Keratinocyte (primary cell): ENCODE measurements around the gene PAGR1. TPM values are rescaled to one million over a fixed set of nuclear protein-coding genes. Genes with fewer than 3 reads are reported as not detected.

Source experiments
- DNase-seq: peaks from one replicate; pipeline ENCODE4 v3.0.0-alpha.2; 2011; ENCODE audit warnings: low read depth, missing footprints, low spot score
- FAIRE-seq: peaks from 2 replicates; lab custom pipeline; 2011; peaks lifted over from hg19 to GRCh38; lab: Jason Lieb, UNC
- H2AFZ ChIP-seq: 2 replicates; pipeline ENCODE4 v1.6.0; 2012; ENCODE audit warnings: low read length, control low read depth, inconsistent platforms; ENCODE audit not compliant: control insufficient read depth
- H3K27ac ChIP-seq: 2 replicates; pipeline ENCODE4 v1.5.1; 2011; ENCODE audit warnings: low read length; ENCODE audit not compliant: control insufficient read depth, insufficient read depth
- H3K27me3 ChIP-seq: 3 replicates; pipeline ENCODE4 v1.6.0; 2011; ENCODE audit warnings: low read length; ENCODE audit not compliant: control insufficient read depth, insufficient read depth; ENCODE audit errors: extremely low read depth
- H3K36me3 ChIP-seq, 2 experiments: 2 replicates in 1 of 2; 3 replicates in 1 of 2; pipeline ENCODE4 v1.5.1; 2011; ENCODE audit warnings: low read length in 2 of 2, mild to moderate bottlenecking in 1 of 2; ENCODE audit not compliant: control insufficient read depth in 2 of 2, insufficient read depth in 2 of 2; ENCODE audit errors: extremely low read depth in 1 of 2
- H3K4me1 ChIP-seq: 3 replicates; pipeline ENCODE4 v1.5.1; 2011; ENCODE audit warnings: low read length; ENCODE audit not compliant: control insufficient read depth, insufficient read depth; ENCODE audit errors: extremely low read depth
- H3K4me2 ChIP-seq: 3 replicates; pipeline ENCODE4 v1.6.0; 2011; ENCODE audit warnings: low read depth, low read length; ENCODE audit not compliant: control insufficient read depth, insufficient read depth; ENCODE audit errors: extremely low read depth
- H3K4me3 ChIP-seq, 3 experiments: fragments of 200-600 bp in 1 of 3; sonication (generic) in 1 of 3; 2 replicates in 2 of 3; 3 replicates in 1 of 3; pipeline ENCODE4 v1.5.1; 2011 to 2016; ENCODE audit warnings: low read length in 3 of 3, mild to moderate bottlenecking in 3 of 3, control low read depth in 2 of 3, inconsistent platforms in 1 of 3, low read depth in 1 of 3, mixed read lengths in 1 of 3, mixed run types in 1 of 3, moderate library complexity in 1 of 3; ENCODE audit not compliant: control insufficient read depth in 2 of 3, insufficient read depth in 2 of 3; ENCODE audit errors: extremely low read depth in 1 of 3
- H3K79me2 ChIP-seq: 2 replicates; pipeline ENCODE4 v1.6.0; 2012; ENCODE audit warnings: low read length; ENCODE audit not compliant: control insufficient read depth, insufficient read depth
- H3K9ac ChIP-seq: 3 replicates; pipeline ENCODE4 v1.6.0; 2011; ENCODE audit warnings: low read length; ENCODE audit not compliant: control insufficient read depth, insufficient read depth; ENCODE audit errors: extremely low read depth
- H3K9me1 ChIP-seq: 3 replicates; pipeline ENCODE4 v1.6.0; 2011; ENCODE audit warnings: low read length; ENCODE audit not compliant: control insufficient read depth, insufficient read depth; ENCODE audit errors: extremely low read depth
- H3K9me3 ChIP-seq: 2 replicates; pipeline ENCODE4 v1.5.1; 2012; ENCODE audit warnings: low read depth, low read length; ENCODE audit not compliant: control insufficient read depth
- H4K20me1 ChIP-seq: 3 replicates; pipeline ENCODE4 v1.6.0; 2011; ENCODE audit warnings: low read length; ENCODE audit not compliant: control insufficient read depth, insufficient read depth; ENCODE audit errors: extremely low read depth
- EZH2 ChIP-seq: IDR thresholded peaks from one replicate; pipeline ENCODE4 v1.6.1; 2012; ENCODE audit warnings: inconsistent platforms, mild to moderate bottlenecking, low read length, moderate library complexity
- dilution Hi-C: fragments of 300-500 bp; cut with MboI; formaldehyde crosslinking; loops from one replicate; pipeline ENCODE4 v1.7.0; 2020; ENCODE audit warnings: low sequenced_read_pairs; ENCODE audit not compliant: extremely low pct_ligation_motif_present
- polyA plus RNA-seq, 5 experiments: library from polyadenylated mRNA; depleted of rRNA in 3 of 5; stranded (reverse) in 3 of 5; stranded (forward) in 1 of 5; unstranded in 1 of 5; fragments of >200 nt; gene quantifications; 1 replicate in 1 of 5; 2 replicates in 3 of 5; 3 replicates in 1 of 5; pipeline versions ENCODE4 v1.2.1 to v1.2.3, GENCODE V29; 2011 to 2012; ENCODE audit warnings: missing spikeins in 2 of 5, low read depth in 1 of 5, low replicate concordance in 1 of 5
- TF ChIP-seq, protein P1 (sequence below), 3 experiments: IDR thresholded peaks in 1 of 3; conservative IDR thresholded peaks in 1 of 3; optimal IDR thresholded peaks in 1 of 3; 2 replicates in 2 of 3; 3 replicates in 1 of 3; pipeline versions ENCODE3 to v1.5.1; 2011; ENCODE audit warnings: low read length in 3 of 3, mild to moderate bottlenecking in 3 of 3, moderate library complexity in 2 of 3, control low read depth in 1 of 3, inconsistent platforms in 1 of 3; ENCODE audit not compliant: insufficient read depth in 2 of 3; ENCODE audit errors: extremely low read depth in 1 of 3

PAGR1 gene
- polyA plus RNA-seq, 1 donor (not counting 4 experiments of a cell fraction or from before 2014, with no cell fraction given), result 13.6 TPM

DNA sequence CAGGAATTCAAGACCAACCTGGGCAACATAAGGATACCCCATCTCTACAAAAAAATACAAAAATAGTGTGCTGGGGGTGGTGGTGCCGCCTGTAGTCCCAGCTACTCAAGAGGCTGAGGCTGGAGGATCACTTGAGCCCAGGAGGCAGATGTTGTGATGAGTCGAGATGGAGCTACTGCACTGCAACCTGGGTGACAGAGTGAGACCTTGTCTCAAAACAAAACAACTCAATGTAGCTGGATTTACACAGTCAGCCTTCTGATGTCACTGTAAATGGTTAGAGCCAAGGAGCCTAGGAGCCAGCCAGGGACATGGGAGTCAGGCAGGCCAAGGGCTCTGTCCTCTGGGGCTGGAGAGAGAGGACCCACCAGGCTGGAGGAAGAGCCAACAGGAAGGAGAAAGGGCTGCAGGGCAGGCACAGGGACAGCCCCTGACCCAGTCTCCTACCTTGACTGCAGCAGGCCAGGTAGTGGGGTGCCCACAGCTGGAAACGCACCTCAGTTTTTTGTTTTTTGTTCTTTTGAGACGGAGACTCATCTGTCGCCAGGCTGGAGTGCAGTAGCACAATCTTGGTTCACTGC is 38.7 kb downstream of the PAGR1 start:
- Histone ChIP-seq H3K4me3 (no peak overlapping the region), H3K9me3 (no peaks in the 10 kb centered on the region), H3K27me3 (no peaks in the 10 kb centered on the region), H3K4me1 (no peaks in the 10 kb centered on the region), H3K4me2 (no peak overlapping the region), H3K27ac (no peak overlapping the region), H3K9me1 (peaks cover 2% of the 10 kb centered on the region), H3K79me2 (no peaks in the 10 kb centered on the region), H2AFZ (no peak overlapping the region), H3K36me3 (peaks cover 2 to 9% of the 10 kb centered on the region in 2 experiments), H3K9ac (no peak overlapping the region), H4K20me1 (no peaks in the 10 kb centered on the region)
- dilution Hi-C loops, result no loop called here
- FAIRE-seq (no peak), DNase-seq (no peak)
- no peak for TF ChIP-seq EZH2
- TF ChIP-seq, protein P1, sequence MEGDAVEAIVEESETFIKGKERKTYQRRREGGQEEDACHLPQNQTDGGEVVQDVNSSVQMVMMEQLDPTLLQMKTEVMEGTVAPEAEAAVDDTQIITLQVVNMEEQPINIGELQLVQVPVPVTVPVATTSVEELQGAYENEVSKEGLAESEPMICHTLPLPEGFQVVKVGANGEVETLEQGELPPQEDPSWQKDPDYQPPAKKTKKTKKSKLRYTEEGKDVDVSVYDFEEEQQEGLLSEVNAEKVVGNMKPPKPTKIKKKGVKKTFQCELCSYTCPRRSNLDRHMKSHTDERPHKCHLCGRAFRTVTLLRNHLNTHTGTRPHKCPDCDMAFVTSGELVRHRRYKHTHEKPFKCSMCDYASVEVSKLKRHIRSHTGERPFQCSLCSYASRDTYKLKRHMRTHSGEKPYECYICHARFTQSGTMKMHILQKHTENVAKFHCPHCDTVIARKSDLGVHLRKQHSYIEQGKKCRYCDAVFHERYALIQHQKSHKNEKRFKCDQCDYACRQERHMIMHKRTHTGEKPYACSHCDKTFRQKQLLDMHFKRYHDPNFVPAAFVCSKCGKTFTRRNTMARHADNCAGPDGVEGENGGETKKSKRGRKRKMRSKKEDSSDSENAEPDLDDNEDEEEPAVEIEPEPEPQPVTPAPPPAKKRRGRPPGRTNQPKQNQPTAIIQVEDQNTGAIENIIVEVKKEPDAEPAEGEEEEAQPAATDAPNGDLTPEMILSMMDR (optimal IDR thresholded peaks at IDR 0.05 in 1 of 3, IDR thresholded peaks at IDR 0.05 in 1 of 3, conservative IDR thresholded peaks at IDR 0.05 in 1 of 3; ENCODE audit: extremely low read depth in 1 of 3, insufficient read depth in 2 of 3, low read length in 3 of 3), result no peak

DNA sequence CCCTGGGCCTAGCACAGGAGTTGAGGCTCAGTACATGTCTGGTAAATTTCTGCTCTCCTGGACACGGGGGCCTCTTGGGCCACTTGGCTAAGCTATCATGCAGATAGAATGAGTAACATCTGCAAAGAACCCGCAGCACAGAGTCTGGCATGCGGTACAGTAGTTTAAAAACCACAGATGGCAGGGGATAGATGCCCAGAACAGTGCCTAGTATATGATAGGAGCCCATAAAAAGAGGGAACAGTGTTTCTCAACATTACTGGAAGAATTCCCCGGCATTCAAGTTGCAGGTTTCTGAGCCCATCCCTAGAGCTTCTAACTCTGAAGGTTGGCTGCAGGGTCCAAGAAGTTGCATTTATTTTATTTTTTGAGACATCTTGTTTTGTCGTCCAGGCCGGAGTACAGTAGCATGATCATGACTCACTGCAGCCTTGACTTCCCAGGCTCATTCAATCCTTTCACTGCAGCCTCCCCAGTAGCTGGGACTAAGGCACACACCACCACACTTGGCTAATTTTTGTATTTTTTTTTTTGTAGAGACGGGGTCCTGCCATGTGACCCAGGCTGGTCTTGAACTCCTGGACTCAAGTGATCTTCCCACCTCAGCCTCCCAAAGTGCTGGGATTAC is 41.3 kb downstream of the PAGR1 start:
- no peak for FAIRE-seq
- no peak overlapping the region for H3K9ac ChIP-seq

More for the DNA sequence above, 41.3 kb downstream of the PAGR1 start:
- dilution Hi-C loops, result no loop called here
- TF ChIP-seq EZH2, result no peak
- TF ChIP-seq, protein P1 (optimal IDR thresholded peaks at IDR 0.05 in 1 of 3, IDR thresholded peaks at IDR 0.05 in 1 of 3, conservative IDR thresholded peaks at IDR 0.05 in 1 of 3; ENCODE audit: extremely low read depth in 1 of 3, insufficient read depth in 2 of 3, low read length in 3 of 3), result no peak
- Histone ChIP-seq H3K27ac (no peak overlapping the region), H3K9me1 (peaks cover 2% of the 10 kb centered on the region), H3K4me3 (no peak overlapping the region), H3K9me3 (no peaks in the 10 kb centered on the region), H3K27me3 (no peaks in the 10 kb centered on the region), H3K4me2 (no peak overlapping the region), H4K20me1 (no peaks in the 10 kb centered on the region), H2AFZ (no peak overlapping the region), H3K79me2 (peaks cover 4% of the 10 kb centered on the region), H3K36me3 (peaks cover 9 to 13% of the 10 kb centered on the region in 2 experiments), H3K4me1 (peaks cover 4% of the 10 kb centered on the region)
- DNase-seq, result no peak
